ENCODE data around the gene OSBP2. TPM values are rescaled to one million over a fixed set of nuclear protein-coding genes. Genes with fewer than 3 reads are reported as not detected.

Gene OSBP2
- total and polyA plus RNA-seq, 12 donors, result 0.84 to 20.1 (median 13.2) TPM

- TF ChIP-seq, protein P1, sequence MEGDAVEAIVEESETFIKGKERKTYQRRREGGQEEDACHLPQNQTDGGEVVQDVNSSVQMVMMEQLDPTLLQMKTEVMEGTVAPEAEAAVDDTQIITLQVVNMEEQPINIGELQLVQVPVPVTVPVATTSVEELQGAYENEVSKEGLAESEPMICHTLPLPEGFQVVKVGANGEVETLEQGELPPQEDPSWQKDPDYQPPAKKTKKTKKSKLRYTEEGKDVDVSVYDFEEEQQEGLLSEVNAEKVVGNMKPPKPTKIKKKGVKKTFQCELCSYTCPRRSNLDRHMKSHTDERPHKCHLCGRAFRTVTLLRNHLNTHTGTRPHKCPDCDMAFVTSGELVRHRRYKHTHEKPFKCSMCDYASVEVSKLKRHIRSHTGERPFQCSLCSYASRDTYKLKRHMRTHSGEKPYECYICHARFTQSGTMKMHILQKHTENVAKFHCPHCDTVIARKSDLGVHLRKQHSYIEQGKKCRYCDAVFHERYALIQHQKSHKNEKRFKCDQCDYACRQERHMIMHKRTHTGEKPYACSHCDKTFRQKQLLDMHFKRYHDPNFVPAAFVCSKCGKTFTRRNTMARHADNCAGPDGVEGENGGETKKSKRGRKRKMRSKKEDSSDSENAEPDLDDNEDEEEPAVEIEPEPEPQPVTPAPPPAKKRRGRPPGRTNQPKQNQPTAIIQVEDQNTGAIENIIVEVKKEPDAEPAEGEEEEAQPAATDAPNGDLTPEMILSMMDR (IDR thresholded peaks at IDR 0.05), result no peak
- Histone ChIP-seq H3K27me3 (no peaks in the 10 kb centered on the region), H3K4me3 (peak overlapping the region in 7 of 10 donors; percentile 29 to 59 (median 54)), H3K27ac (peak overlapping the region in 2 of 10 donors; percentile 28 to 74), H3K4me1 (peaks cover 0 to 20% (median 11%) of the 10 kb centered on the region in 9 donors), H3K9me3 (peaks cover 0 to 4% (median 1%) of the 10 kb centered on the region in 11 donors), H3K36me3 (peaks cover 0 to 21% (median 0%) of the 10 kb centered on the region in 9 donors)
- no peak for DNase-seq
- WGBS, 2 donors, result 71 to 85% methylated on average over 6 of the region's 6 CpGs
- ATAC-seq, result no peak
- intact Hi-C loops (cut with DNase I), result loop anchor here in 9 of 10 donors (2.0 to 10.0 kb wide), 5 partner anchors 158 to 286 kb away; partner anchors contain the start of gene SLC35E4 (in 6 of the 9)
Observed at GRCh38 chr22:30921108-30921507, 226.4 kb downstream of the OSBP2 start.

DNA sequence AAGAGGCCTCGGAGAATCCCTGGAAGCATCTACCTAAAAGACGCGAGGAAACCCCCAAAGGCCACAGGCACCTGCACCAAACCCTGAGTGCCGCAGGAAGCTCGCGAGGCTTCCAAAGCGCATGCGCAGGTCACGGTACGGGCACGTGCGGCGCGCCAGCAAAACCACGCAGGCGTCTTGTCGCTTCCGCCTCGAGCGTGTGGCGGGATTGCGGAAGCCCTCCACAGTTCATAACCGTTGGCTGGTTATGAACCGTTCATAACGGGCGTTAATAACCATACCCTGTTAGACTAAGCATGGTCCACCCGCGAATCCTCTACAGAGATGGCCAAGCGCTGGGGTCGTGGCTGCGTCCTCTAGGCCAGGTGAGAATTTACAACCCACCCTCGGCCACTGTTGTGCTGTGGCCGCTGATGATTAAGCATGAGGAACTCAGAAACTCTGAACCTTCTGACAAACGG lies 227.5 kb downstream of the OSBP2 start:
- Histone ChIP-seq H3K4me1 (peaks cover 0 to 20% (median 11%) of the 10 kb centered on the region in 9 donors), H3K27ac (peak overlapping the region in 4 of 10 donors; percentile 11 to 74 (median 22)), H3K4me3 (peak overlapping the region; percentile 10 to 59 (median 52)), H3K36me3 (peaks cover 0 to 32% (median 3%) of the 10 kb centered on the region in 9 donors), H3K27me3 (no peaks in the 10 kb centered on the region), H3K9me3 (no peaks in the 10 kb centered on the region)
- DNase-seq (peak; percentile 58 to 81), ATAC-seq (peak; percentile 61 to 80 (median 70))
- intact Hi-C loops (cut with DNase I), result loop anchor here in 5 of 10 donors (5.0 to 10.0 kb wide), 3 partner anchors 160 to 287 kb away; partner anchors contain the start of gene SLC35E4 (in 4 of the 5)
- TF ChIP-seq, protein P1 (IDR thresholded peaks at IDR 0.05), result no peak
- WGBS, 2 donors, result 32 to 50% methylated on average over 34 of the region's 34 CpGs

DNA sequence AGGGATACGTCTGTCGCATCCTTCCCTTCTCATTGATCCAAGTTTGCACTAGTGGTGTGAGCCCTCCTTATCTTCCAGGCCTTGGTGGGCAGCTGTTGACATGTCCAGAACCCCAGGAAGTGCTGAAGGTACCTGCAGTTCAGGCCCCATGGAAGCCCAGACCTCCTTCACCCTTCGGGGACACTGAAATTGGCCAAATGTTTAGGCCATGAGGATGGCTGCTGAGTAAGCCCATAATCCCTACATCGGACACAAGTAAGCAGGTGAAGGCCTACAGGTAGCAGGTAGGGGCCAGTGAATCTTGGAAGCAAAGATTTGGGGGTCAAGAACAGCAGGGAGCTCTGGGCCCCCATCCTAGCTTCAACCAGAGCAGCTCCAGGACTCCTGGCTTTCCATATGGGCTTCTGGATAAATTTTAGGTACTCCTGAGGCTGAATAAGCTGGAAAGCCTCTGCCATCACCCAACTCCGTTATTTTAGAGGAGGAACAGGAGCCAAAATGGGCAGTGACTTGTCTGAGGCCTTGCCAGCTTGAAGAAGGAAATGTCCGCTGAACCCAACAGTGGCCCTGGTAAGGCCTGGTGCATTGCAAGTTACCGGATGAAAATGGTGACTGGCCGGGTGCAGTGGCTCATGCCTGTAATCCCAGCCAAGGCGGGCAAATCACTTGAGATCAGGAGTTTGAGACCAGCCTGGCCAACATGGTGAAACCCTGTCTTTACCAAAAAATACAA lies 228.7 kb downstream of the OSBP2 start:
- Histone ChIP-seq H3K9me3 (no peaks in the 10 kb centered on the region), H3K27me3 (no peaks in the 10 kb centered on the region), H3K27ac (no peak overlapping the region), H3K4me1 (peaks cover 0 to 20% (median 11%) of the 10 kb centered on the region in 9 donors), H3K4me3 (no peak overlapping the region), H3K36me3 (peaks cover 0 to 43% (median 14%) of the 10 kb centered on the region in 9 donors)
- intact Hi-C loops (cut with DNase I), result loop anchor here in 5 of 10 donors (5.0 to 10.0 kb wide), 3 partner anchors 161 to 289 kb away; partner anchors contain the start of gene SLC35E4 (in 4 of the 5)
- no peak for ATAC-seq
- TF ChIP-seq, protein P1 (IDR thresholded peaks at IDR 0.05), result no peak
- 91 to 92% methylated on average over 9 of the region's 9 CpGs for WGBS, 2 donors
- no peak for DNase-seq

DNA sequence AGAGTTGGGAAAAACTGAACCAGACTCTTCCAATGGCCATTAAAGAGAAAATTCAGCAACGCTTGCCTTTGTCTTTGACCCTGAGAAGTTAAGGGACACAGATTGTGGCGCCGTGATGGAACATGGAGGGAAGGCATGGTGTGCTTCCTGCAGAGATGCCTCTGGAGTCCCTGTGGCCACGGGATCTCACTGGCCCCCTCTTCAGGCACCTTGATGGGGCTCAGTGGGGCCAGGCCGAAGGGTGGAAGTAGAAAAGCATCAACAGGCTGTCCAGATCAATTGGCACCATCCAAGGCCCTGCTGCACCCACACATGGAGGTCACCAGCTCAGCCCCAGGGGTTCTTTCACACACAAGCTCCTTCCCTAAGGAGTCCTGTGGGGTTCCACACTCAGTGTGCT lies 231.0 kb downstream of the OSBP2 start:
- intact Hi-C loops (cut with DNase I), result loop anchor here in 3 of 10 donors (10.0 kb wide), 1 partner anchor 291 kb away; the partner anchor contains the start of gene SLC35E4 (in 3 of the 3)
- 92 to 95% methylated on average over 5 of the region's 5 CpGs for WGBS, 2 donors
- peaks cover 0 to 67% (median 29%) of the 10 kb centered on the region in 9 donors for H3K36me3 ChIP-seq

More for the DNA sequence above, 231.0 kb downstream of the OSBP2 start:
- H3K9me3 ChIP-seq, result no peaks in the 10 kb centered on the region
- no peaks in the 10 kb centered on the region for H3K27me3 ChIP-seq
- no peak overlapping the region for H3K4me3 ChIP-seq
- TF ChIP-seq, protein P1 (IDR thresholded peaks at IDR 0.05), result no peak
- peaks cover 0 to 17% (median 10%) of the 10 kb centered on the region in 9 donors for H3K4me1 ChIP-seq
- H3K27ac ChIP-seq, result no peak overlapping the region
- DNase-seq, result no peak
- no peak for ATAC-seq
